Tibial nerve (tissue), 3 donors: ENCODE results near the gene PDCD4.

Source experiments
- CTCF ChIP-seq, 5 experiments: fragments of 200-600 bp in 3 of 5; fragments of 450-650 bp in 2 of 5; sonication (generic) in 3 of 5; IDR thresholded peaks; one replicate each; pipeline ENCODE4 v1.5.1; 2016 to 2019; ENCODE audit warnings: antibody characterized with exemption in 5 of 5, mild to moderate bottlenecking in 3 of 5, moderate library complexity in 2 of 5
- POLR2A ChIP-seq, 2 donors: fragments of 450-650 bp; IDR thresholded peaks; one replicate each; pipeline ENCODE4 v1.6.1; 2017; ENCODE audit warnings: antibody characterized with exemption in 2 of 2, mild to moderate bottlenecking in 2 of 2, moderate library complexity in 2 of 2

- TF ChIP-seq CTCF (IDR thresholded peaks at IDR 0.05) (no peak), POLR2A (IDR thresholded peaks at IDR 0.05) (no peak)
These were observed 9.6 kb upstream of the PDCD4 start for GRCh38 chr10:110861930-110862649.
